HCT116 (cell line): ENCODE data around the gene UVRAG. TPM values are rescaled to one million over a fixed set of nuclear protein-coding genes. Genes with fewer than 3 reads are reported as not detected.

Experiments
- ATAC-seq: fragments of 200-7000 bp; cut with Tn5 transposase; 2 replicates; pipeline ENCODE4 v1.9.1; 2020; ENCODE audit warnings: mild to moderate bottlenecking, moderate library complexity
- BruUV-seq: library from RNA; stranded (reverse); fragments of 400-500 nt; replicated peaks from 2 replicates; lab custom pipeline; 2021; lab: Mats Ljungman, UMichigan
- CTCF ChIA-PET: fragments of 300-600 bp; sonication (Branson Sonifier 250); formaldehyde crosslinking; loops from one replicate; lab custom pipeline; 2021; ENCODE audit warnings: antibody characterized with exemption; lab: Charles Lee
- POLR2A ChIA-PET: fragments of 300-600, 350-600 bp; sonication (Branson Sonifier 250); formaldehyde crosslinking; loops from one replicate; lab custom pipeline; 2021; ENCODE audit warnings: antibody characterized with exemption; lab: Charles Lee
- RAD21 ChIA-PET, 2 experiments: fragments of 300-600 bp; sonication (Branson Sonifier 250); formaldehyde crosslinking; loops; one replicate each; lab custom pipeline; 2023; ENCODE audit warnings: low total read pairs in 2 of 2; ENCODE audit not compliant: uncharacterized antibody in 2 of 2, unreplicated experiment in 2 of 2, low non-redundant PET in 1 of 2; lab: Charles Lee
- DNase-seq: peaks from one replicate; pipeline ENCODE4 v3.0.0-alpha.2; 2010; ENCODE audit warnings: low read depth, low spot score
- H2AFZ ChIP-seq: fragments of 200-600 bp; shearing (Covaris generic), sonication (generic); 2 replicates; pipeline ENCODE4 v1.6.1; 2017; ENCODE audit warnings: low read depth, mixed run types, mixed read lengths, antibody characterized with exemption, low read length; ENCODE audit not compliant: poor library complexity, severe bottlenecking
- H3K27ac ChIP-seq: 2 replicates; pipeline ENCODE4 v1.5.1; 2012; ENCODE audit warnings: low read depth, low read length
- H3K27me3 ChIP-seq: fragments of 200-600 bp; sonication (generic); 2 replicates; pipeline ENCODE4 v1.6.1; 2016; ENCODE audit warnings: mixed run types, low read length, mixed read lengths; ENCODE audit not compliant: insufficient read depth
- H3K36me3 ChIP-seq, 2 experiments: fragments of 200-500 bp in 1 of 2; fragments of 200-600 bp in 1 of 2; sonication (Bioruptor generic) in 1 of 2; sonication (generic) in 1 of 2; 2 replicates each; pipeline versions ENCODE4 v1.5.1 to v1.6.1; 2014 to 2016; ENCODE audit warnings: low read length in 2 of 2, inconsistent platforms in 1 of 2, mixed read lengths in 1 of 2, mixed run types in 1 of 2; ENCODE audit not compliant: insufficient read depth in 2 of 2, control insufficient read depth in 1 of 2
- H3K4me1 ChIP-seq, 2 experiments: fragments of 200-600 bp in 1 of 2; sonication (generic) in 1 of 2; 2 replicates each; pipeline versions ENCODE4 v1.5.1 to v1.6.1; 2012 to 2017; ENCODE audit warnings: low read length in 2 of 2, inconsistent platforms in 1 of 2, mild to moderate bottlenecking in 1 of 2, mixed read lengths in 1 of 2, mixed run types in 1 of 2, moderate library complexity in 1 of 2; ENCODE audit not compliant: insufficient read depth in 2 of 2, control insufficient read depth in 1 of 2
- H3K4me2 ChIP-seq: fragments of 200-600 bp; sonication (generic); 2 replicates; pipeline ENCODE4 v1.6.1; 2017; ENCODE audit warnings: mixed run types, low read length, mixed read lengths
- H3K4me3 ChIP-seq, 2 experiments: fragments of 200-600 bp in 1 of 2; sonication (generic) in 1 of 2; replicated peaks in 1 of 2; 2 replicates each; pipeline ENCODE4 v1.5.1; 2011 to 2016; ENCODE audit warnings: low read length in 2 of 2, control low read depth in 1 of 2, low read depth in 1 of 2, mild to moderate bottlenecking in 1 of 2, mixed read lengths in 1 of 2, mixed run types in 1 of 2
- H3K79me2 ChIP-seq: fragments of 200-600 bp; sonication (generic); 2 replicates; pipeline ENCODE4 v1.6.1; 2017; ENCODE audit warnings: mild to moderate bottlenecking, mixed run types, low read length, moderate library complexity, mixed read lengths; ENCODE audit not compliant: insufficient read depth
- H3K9ac ChIP-seq: fragments of 200-600 bp; sonication (generic); 2 replicates; pipeline ENCODE4 v1.6.1; 2016; ENCODE audit warnings: low read length, mixed read lengths
- H3K9me2 ChIP-seq: fragments of 200-600 bp; sonication (generic), shearing (Covaris generic); 2 replicates; pipeline ENCODE4 v1.6.1; 2017; ENCODE audit warnings: mixed run types, mild to moderate bottlenecking, moderate library complexity; ENCODE audit not compliant: insufficient read depth
- H3K9me3 ChIP-seq, 2 experiments: fragments of 200-500 bp in 1 of 2; fragments of 200-600 bp in 1 of 2; sonication (Bioruptor generic) in 1 of 2; sonication (generic) in 1 of 2; 2 replicates each; pipeline ENCODE4 v1.6.1; 2014 to 2017; ENCODE audit warnings: low read length in 2 of 2, mixed read lengths in 2 of 2, inconsistent platforms in 1 of 2, low read depth in 1 of 2, mild to moderate bottlenecking in 1 of 2, mixed run types in 1 of 2, moderate library complexity in 1 of 2; ENCODE audit not compliant: control insufficient read depth in 1 of 2, insufficient read depth in 1 of 2
- H4K20me1 ChIP-seq: fragments of 200-600 bp; sonication (generic), shearing (Covaris generic); 2 replicates; pipeline ENCODE4 v1.6.1; 2017; ENCODE audit warnings: mixed run types, mild to moderate bottlenecking, moderate library complexity; ENCODE audit not compliant: insufficient read depth
- ATF3 ChIP-seq: IDR thresholded peaks from 2 replicates; pipeline ENCODE4 v1.6.1; 2012
- CBX3 ChIP-seq: IDR thresholded peaks from 2 replicates; pipeline ENCODE4 v1.6.1; 2012; ENCODE audit warnings: low read depth
- CEBPB ChIP-seq: IDR thresholded peaks from 2 replicates; pipeline ENCODE4 v1.6.1; 2012; ENCODE audit warnings: low read depth
- CTCF ChIP-seq, 3 experiments: fragments of 200-600 bp in 1 of 3; sonication (generic) in 1 of 3; IDR thresholded peaks in 2 of 3; conservative IDR thresholded peaks in 1 of 3; 2 replicates each; pipeline ENCODE4 v1.5.1; 2012 to 2017; ENCODE audit warnings: low read depth in 2 of 3, low read length in 2 of 3, antibody characterized with exemption in 1 of 3, borderline replicate concordance in 1 of 3, control low read depth in 1 of 3, mild to moderate bottlenecking in 1 of 3, mixed read lengths in 1 of 3, mixed run types in 1 of 3, moderate library complexity in 1 of 3; ENCODE audit not compliant: insufficient read depth in 1 of 3
- EGR1 ChIP-seq: IDR thresholded peaks from 2 replicates; pipeline ENCODE4 v1.6.1; 2012; ENCODE audit warnings: low read depth
- ELF1 ChIP-seq: IDR thresholded peaks from 2 replicates; pipeline ENCODE4 v1.6.1; 2012; ENCODE audit warnings: low read depth, borderline replicate concordance
- EZH2 ChIP-seq: fragments of 200-600 bp; sonication (generic); IDR thresholded peaks from 2 replicates; pipeline ENCODE4 v1.6.1; 2017; ENCODE audit warnings: antibody characterized with exemption, mixed run types
- EZH2phosphoT487 ChIP-seq: fragments of 200-600 bp; IDR thresholded peaks from 2 replicates; pipeline ENCODE4 v1.6.1; 2018; ENCODE audit warnings: antibody characterized with exemption, borderline replicate concordance
- FOSL1 ChIP-seq: IDR thresholded peaks from 2 replicates; pipeline ENCODE4 v1.6.1; 2012; ENCODE audit warnings: low read depth
- JUND ChIP-seq: IDR thresholded peaks from 2 replicates; pipeline ENCODE4 v1.6.1; 2012
- MAX ChIP-seq: IDR thresholded peaks from 2 replicates; pipeline ENCODE4 v1.6.1; 2012
- POLR2A ChIP-seq: IDR thresholded peaks from 2 replicates; pipeline ENCODE4 v1.7.0; 2011; ENCODE audit warnings: borderline replicate concordance; ENCODE audit not compliant: insufficient read depth, insufficient read length; ENCODE audit errors: extremely low read depth
- TCF7L2 ChIP-seq: IDR thresholded peaks from 2 replicates; pipeline ENCODE4 v1.7.0; 2011; ENCODE audit warnings: borderline replicate concordance, inconsistent platforms; ENCODE audit not compliant: insufficient read depth, insufficient read length; ENCODE audit errors: extremely low read depth
- YY1 ChIP-seq: IDR thresholded peaks from 2 replicates; pipeline ENCODE4 v1.6.1; 2011; ENCODE audit warnings: low read length, low read depth, moderate library complexity, mild to moderate bottlenecking; ENCODE audit not compliant: insufficient replicate concordance; ENCODE audit errors: extremely low read depth
- ZBTB33 ChIP-seq: IDR thresholded peaks from 2 replicates; pipeline ENCODE4 v1.6.1; 2011; ENCODE audit warnings: mild to moderate bottlenecking, low read length, moderate library complexity; ENCODE audit not compliant: insufficient replicate concordance; ENCODE audit errors: extremely low read depth
- ZFX ChIP-seq: fragments of 450-650 bp; IDR thresholded peaks from 2 replicates; pipeline ENCODE4 v1.6.1; 2017
- intact Hi-C: fragments of 100-400 bp; cut with micrococcal nuclease; formaldehyde crosslinking; loops from 2 replicates; pipeline ENCODE4 v1.10.0; 2022
- total RNA-seq: library from RNA; stranded (reverse); gene quantifications from one replicate; pipeline ENCODE4 v1.2.1, GENCODE V29; 2021; ENCODE audit not compliant: unreplicated experiment

Gene UVRAG
- total RNA-seq, 1 experiment from 2014 or later = 12.3 TPM

- BruUV-seq = no TSS peak
- intact Hi-C loops = no loop called here
Observed at GRCh38 chr11:75993126-75993525, 178.1 kb downstream of the UVRAG start.

More at GRCh38 chr11:75993126-75993525, 178.1 kb downstream of the UVRAG start:
- H3K36me3 ChIP-seq = no peaks in the 10 kb centered on the region
- ChIA-PET POLR2A (no interaction called here), CTCF (no interaction called here), RAD21 (no interaction called here)
- no peak for DNase-seq
- no peak for ATAC-seq
- H3K27ac ChIP-seq = no peak overlapping the region
- H4K20me1 ChIP-seq = no peaks in the 10 kb centered on the region
- H3K4me3 ChIP-seq = no peak overlapping the region
- no peaks in the 10 kb centered on the region for H3K9me3 ChIP-seq
- H3K27me3 ChIP-seq = no peaks in the 10 kb centered on the region
- TF ChIP-seq ZFX (no peak), ATF3 (no peak), EGR1 (no peak), YY1 (no peak), MAX (no peak), EZH2 (no peak), POLR2A (no peak), EZH2phosphoT487 (no peak), CBX3 (no peak), FOSL1 (no peak), ZBTB33 (no peak), JUND (no peak), CEBPB (no peak), CTCF (IDR thresholded peaks at IDR 0.05 in 2 of 3, conservative IDR thresholded peaks at IDR 0.05 in 1 of 3; ENCODE audit: borderline replicate concordance in 1 of 3, insufficient read depth in 1 of 3, low read depth in 2 of 3, low read length in 2 of 3) (no peak), ELF1 (no peak), TCF7L2 (no peak)
- no peaks in the 10 kb centered on the region for H3K9me2 ChIP-seq
- no peaks in the 10 kb centered on the region for H3K79me2 ChIP-seq
- no peak overlapping the region for H2AFZ ChIP-seq
- H3K4me2 ChIP-seq = no peak overlapping the region
- no peaks in the 10 kb centered on the region for H3K4me1 ChIP-seq
- H3K9ac ChIP-seq = no peak overlapping the region
